Cardiac fibroblast (primary cell): Measurements from ENCODE around the gene ATRAID.

Experiments
- DNase-seq, 2 donors: peaks; one replicate each; pipeline versions ENCODE4 v3.0.0 to v3.0.0-alpha.2; 2010; ENCODE audit warnings: low read depth in 2 of 2
- H3K4me3 ChIP-seq, 2 donors: replicated peaks in 1 of 2; 1 replicate in 1 of 2; 2 replicates in 1 of 2; pipeline ENCODE4 v1.5.1; 2011; ENCODE audit warnings: low read depth in 2 of 2, low read length in 2 of 2, mild to moderate bottlenecking in 2 of 2, moderate library complexity in 1 of 2
- TF ChIP-seq, protein P1 (sequence below): IDR thresholded peaks from one replicate; pipeline ENCODE4 v1.5.1; 2011; ENCODE audit warnings: low read depth, mild to moderate bottlenecking, low read length, inconsistent platforms

Gene ATRAID, protein sequence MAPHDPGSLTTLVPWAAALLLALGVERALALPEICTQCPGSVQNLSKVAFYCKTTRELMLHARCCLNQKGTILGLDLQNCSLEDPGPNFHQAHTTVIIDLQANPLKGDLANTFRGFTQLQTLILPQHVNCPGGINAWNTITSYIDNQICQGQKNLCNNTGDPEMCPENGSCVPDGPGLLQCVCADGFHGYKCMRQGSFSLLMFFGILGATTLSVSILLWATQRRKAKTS

DNA sequence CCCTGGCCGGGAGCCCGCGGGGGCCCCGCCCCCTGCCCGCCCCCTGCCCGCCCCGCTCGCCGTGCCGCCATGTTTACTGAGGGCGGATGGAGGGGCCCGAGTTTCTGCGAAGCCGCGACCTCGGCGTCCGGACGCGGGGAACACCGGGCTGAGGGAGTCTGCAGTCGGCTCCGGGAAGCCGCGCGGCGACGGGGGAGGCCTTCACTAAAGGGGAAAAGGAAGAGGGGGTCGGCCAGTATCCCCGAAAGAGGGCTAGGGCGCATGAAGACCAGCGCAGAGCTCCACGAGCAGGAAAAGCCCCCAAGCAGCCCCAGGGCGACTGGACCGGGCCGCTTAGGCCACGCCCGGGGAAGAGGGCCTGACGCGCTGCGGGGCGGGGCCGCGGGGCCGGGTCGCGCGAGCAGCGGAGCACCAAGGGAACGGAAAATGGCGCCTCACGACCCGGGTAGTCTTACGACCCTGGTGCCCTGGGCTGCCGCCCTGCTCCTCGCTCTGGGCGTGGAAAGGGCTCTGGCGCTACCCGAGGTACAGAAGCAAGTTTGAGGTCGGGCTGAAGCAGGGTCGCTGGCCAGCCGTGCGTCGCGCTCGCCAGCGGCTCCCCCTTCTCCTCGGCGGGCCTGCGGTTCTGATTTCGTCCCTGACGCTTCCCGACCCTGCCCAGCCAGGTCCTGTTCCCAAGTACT is at the start of gene ATRAID, which contains the start of gene SLC5A6:
TSS of gene ATRAID (plus strand) at position 99 of the 683 bp plus-strand sequence. CDS start at position 427, 328 bp downstream.
TSS of gene SLC5A6 (minus strand) at position 326 of the 683 bp plus-strand sequence. CDS start 4,618 bp downstream, outside the sequence.
- H3K4me3 ChIP-seq, result peak within 1 kb of the TSS; percentile 77 to 81
- TF ChIP-seq, protein P1, sequence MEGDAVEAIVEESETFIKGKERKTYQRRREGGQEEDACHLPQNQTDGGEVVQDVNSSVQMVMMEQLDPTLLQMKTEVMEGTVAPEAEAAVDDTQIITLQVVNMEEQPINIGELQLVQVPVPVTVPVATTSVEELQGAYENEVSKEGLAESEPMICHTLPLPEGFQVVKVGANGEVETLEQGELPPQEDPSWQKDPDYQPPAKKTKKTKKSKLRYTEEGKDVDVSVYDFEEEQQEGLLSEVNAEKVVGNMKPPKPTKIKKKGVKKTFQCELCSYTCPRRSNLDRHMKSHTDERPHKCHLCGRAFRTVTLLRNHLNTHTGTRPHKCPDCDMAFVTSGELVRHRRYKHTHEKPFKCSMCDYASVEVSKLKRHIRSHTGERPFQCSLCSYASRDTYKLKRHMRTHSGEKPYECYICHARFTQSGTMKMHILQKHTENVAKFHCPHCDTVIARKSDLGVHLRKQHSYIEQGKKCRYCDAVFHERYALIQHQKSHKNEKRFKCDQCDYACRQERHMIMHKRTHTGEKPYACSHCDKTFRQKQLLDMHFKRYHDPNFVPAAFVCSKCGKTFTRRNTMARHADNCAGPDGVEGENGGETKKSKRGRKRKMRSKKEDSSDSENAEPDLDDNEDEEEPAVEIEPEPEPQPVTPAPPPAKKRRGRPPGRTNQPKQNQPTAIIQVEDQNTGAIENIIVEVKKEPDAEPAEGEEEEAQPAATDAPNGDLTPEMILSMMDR, result no peak
- peak; percentile 88 to 91 for DNase-seq

DNA sequence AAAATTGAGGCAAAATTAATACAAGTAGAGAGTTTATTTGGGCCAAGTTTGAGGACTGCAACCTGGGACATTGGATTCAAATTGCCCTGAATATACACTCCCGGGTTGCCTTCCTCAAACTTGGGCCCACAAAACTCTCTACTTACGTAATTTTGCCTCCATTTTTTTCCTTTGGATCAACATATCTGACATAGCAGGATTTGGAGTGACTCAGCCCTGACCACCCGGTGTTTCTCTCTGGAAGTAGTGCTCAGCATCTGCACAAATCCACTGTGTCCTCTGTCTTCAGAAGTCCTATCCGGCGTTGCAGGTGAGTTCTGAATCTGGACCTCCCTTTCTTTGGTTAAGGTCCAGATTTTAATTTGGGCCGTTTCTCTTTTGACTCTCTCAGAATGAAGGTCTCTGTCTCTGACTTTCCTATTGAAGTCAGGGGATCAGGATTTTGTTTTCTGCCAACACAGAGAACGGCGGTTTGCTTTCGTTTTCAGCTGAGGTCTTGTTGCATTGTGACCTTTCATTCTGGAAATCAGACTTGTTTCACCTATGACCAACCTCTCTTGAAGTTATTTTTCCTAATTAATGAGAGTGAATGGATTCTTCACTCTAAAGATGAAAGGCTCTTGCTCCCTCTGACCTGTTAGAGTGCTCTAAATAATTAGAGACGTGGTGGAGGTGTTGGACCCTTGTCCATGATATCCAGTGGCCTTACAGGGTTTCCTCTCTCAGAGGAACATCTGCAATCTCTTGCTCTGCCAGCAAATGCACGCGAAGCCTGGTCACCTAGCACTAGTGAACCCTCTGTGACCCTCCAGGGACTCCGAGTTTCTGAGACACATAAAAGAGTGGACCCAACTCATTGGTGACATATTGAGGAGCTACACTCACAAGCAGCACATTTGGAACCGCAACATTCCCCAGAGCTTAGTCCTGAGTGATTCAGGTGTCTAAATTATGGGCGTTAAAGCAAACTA is 49.4 kb upstream of the ATRAID start:
- TF ChIP-seq, protein P1, result no peak
- H3K4me3 ChIP-seq, result no peak overlapping the region
- peak in 1 of 2 donors; percentile 33 for DNase-seq

DNA sequence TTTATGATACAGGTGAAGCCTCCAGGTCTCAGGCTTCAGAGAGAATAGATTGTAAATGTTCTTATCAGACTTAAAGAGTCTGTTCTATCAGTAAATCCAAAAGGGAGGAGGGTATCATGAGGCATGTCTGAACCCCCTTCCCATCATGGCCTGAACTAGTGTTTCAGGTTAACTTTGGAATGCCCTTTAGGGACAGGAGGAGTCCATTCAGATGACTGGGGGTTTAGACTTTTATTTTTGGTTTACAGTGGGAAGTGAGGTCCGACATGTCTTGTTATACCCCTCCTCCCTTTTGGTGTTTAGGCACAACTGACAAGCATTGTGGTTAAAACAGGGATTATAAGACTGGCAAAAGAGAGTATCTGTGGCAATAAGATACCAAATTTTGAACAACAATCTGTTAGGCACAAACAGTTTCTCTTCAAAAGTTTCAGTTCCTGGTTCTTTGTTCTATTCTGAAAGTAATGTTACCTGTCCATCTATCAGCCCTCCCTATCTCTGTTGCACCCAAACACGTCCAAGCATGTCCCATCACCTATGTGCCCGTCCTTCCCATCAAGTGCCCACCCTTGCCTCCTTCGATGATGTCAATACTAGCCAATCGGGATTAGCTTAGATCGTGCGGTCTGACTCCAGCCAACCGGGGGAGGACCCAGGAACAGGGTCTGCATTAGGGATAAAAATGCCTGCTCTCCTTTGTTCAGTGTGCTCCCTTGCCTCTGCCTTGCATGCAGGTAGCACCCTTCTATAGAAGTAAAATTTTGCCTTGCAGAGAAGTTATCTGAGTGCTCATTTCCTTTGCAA is 46.7 kb upstream of the ATRAID start:
- TF ChIP-seq, protein P1, result no peak
- no peak overlapping the region for H3K4me3 ChIP-seq
- no peak for DNase-seq

DNA sequence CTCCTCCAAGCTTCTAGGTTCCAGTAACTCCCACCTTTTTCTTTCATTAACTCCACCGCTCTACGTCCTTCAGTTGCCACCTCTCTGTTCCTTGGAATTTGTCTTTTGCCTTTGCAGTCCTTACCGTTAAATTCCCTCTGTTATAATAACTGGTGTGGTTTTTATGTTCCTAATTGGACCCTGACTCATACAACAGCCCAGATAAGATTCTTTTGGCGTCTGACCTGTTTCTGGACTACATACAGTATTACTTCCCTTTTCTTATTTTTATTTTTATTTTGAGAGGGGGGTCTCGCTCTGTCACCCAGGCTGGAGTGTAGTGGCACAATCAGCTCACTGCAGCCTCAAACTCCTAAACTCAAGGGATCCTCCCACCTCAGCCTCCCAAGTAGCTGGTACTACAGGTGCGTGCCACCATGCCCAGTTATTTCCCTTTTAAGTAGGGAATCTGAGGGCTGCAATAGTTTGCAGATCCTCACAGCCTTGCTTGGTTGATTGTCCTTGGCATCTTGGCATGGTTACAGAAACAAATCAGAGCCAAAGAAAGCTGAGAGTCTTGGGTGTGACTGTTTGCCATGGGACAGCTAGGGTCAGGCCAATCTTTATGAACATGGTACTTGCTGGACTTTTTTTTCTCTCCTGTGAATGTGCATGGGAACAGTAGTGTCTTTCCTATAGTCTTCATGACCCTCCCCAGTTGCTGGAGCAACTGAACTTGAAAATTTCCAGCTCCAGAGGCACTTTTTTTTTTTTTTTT is 41.1 kb upstream of the ATRAID start:
- H3K4me3 ChIP-seq, result no peak overlapping the region
- DNase-seq, result peak in 1 of 2 donors; percentile 19
- TF ChIP-seq, protein P1, result no peak

DNA sequence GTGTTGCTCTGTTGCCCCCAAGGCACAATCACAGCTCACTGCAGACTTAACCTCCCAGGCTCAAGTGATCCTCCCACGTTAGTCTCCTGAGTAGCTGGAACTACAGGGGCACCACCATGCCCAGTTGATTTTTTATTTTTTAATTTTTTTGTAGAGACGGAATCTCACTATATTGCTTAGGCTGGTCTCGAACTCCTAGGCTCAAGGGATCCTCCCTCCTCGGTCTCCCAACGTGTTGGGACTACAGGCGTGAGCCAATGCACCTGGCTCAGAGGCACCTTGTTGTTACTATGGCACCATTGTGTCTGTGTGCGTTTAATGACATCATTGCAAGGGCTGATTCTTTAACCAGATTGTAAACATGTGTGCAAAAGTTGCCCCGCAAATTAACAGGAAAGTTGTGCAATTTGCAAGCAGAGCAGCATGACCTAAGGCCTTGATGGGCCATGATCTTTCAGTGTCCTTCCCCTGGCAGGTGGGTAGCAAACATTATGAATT is 40.4 kb upstream of the ATRAID start:
- H3K4me3 ChIP-seq, result no peak overlapping the region
- DNase-seq, result no peak
- TF ChIP-seq, protein P1, result no peak
